HG02759 (cell line): ENCODE results near the gene RANBP10.
"Not testable (repeated sequence)": the region's sequence is repeated elsewhere in the genome, so short reads cannot be mapped to it uniquely, and the experiment has no call there.

ENCODE experiments used
- ATAC-seq: cut with Tn5 transposase; IDR thresholded peaks from one replicate; pipeline ENCODE4 v1.9.1; 2021; ENCODE audit warnings: mild to moderate bottlenecking, moderate library complexity; ENCODE audit not compliant: unreplicated experiment

RANBP10 gene

GRCh38 chr16:67719048-67719777 is 87.1 kb downstream of the RANBP10 start, which contains the start of gene GFOD2:
GFOD2 (minus strand) TSS chr16:67719316; CDS start chr16:67685715, 33,601 bp downstream.
- ATAC-seq: peak; percentile 89

GRCh38 chr16:67718668-67719047 is 87.7 kb downstream of the RANBP10 start:
- ATAC-seq: peak; percentile 1

- no peak for ATAC-seq
These were observed 90.3 kb downstream of the RANBP10 start for GRCh38 chr16:67716097-67716496.

DNA sequence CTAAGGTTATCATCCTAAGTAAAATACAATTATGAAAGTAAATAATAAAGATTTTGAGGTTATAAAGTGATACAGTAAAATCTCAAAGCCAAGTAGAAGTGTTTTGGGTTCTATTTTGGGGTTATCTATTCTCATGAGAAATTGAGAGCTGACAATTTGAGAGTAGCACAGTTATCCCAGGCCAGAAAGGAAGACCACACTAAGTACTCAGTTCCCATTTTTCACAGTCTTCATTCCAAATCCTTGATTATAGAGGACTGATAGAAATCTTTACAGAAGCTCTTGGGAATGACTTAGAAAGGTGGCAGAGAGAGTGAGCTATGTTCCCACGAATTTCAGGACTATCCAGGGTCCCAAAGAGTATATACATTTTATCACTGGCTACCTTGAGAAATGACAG is 91.8 kb downstream of the RANBP10 start:
- ATAC-seq: no peak

GRCh38 chr16:67713647-67714273 is 92.6 kb downstream of the RANBP10 start:
- ATAC-seq: no peak

GRCh38 chr16:67710607-67711006 is 95.8 kb downstream of the RANBP10 start:
- ATAC-seq: no peak

DNA sequence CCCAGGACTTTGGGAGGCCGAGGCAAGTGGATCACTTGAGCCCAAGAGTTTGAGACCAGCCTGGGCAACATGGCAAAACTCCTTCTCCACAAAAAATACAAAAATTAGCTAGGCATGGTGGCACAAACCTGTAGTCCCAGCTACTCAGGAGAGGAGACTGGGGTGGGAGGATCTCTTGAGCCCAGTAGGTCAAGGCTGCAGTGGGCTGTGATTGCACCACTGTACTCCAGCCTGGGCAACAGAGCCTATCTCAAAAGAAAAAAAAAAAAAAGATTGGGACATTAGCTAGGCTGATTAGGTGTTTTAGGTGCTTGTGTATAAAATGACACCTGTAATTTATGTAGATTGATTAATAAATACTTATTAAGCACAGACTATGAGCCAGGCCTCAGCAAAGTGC is 97.3 kb downstream of the RANBP10 start:
- ATAC-seq: no peak

DNA sequence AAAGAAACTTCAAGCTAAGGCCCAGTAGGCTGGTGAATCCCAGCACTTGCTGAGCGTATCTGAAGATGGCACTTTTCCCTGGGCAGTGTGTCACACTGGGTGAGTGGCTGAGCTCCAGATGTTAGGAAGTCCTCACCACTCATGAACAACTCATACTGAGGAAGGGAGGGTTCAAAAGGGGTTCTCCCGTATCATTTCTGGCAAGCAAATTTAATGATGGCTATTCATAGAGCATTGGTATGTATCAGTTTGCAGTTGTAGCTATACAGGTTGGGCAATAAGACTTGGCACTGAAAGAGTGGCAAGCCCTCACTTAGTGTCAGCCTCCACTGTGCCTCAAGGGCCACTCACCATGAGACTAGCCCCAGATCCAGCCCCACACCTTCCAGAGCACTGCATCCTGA is 98.0 kb downstream of the RANBP10 start:
- ATAC-seq: no peak

DNA sequence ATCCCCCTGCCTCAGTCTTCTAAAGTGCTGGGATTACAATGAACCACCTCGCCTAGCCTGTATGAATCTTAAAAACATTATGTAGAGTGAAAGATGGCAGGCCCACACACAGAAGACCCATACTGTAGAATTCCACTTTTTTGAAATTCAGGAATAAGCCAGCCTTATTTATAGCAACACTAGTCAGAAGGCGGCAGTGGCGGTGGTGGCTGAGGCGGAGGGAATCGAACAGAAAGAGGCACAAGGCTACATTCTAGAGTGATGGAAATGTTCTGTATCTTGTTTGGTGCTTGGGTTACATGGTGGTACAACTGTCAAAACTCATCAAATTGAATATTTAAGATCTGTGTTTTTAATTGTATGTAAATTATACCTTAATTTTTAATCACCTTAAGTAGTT is 98.6 kb downstream of the RANBP10 start:
- ATAC-seq: no peak

DNA sequence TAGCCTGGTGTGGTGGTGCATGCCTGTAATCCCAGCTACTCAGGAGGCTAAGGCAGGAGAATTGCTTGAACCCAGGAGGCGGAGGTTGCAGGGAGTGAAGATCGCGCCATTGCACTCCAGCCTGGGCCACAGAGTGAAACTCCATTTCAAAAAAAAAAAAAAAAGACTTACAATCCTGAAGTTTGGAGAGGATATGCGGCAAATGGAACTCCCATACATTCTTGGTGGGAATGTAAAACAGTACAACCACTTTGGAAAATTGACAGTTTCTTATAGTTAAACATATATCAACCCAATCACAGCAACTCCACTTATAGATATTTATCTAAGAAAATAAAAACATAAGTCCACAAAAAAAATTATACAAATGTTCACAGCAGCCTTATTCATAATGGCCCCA is 99.2 kb downstream of the RANBP10 start:
- no peak for ATAC-seq

DNA sequence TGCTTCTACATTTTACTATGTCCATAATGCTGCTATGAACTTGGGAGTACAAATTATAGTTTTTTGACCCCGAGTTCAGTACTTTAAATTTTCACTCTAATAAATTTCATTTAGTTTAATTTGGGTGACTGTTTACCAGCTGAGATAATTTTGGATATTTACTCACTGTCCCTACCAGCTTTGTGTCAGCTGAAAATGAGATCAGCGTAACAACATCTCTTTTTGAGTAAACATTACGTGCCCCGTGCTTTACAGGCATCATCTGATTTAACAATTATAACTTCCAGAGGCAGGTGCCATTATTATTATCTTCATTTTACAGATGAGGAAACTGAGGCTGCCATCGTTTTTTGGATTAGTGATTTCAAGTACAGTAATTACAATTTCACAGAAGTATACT is 102.2 kb downstream of the RANBP10 start:
- ATAC-seq: no peak

GRCh38 chr16:67703626-67704025 is 102.7 kb downstream of the RANBP10 start:
- ATAC-seq: no peak

DNA sequence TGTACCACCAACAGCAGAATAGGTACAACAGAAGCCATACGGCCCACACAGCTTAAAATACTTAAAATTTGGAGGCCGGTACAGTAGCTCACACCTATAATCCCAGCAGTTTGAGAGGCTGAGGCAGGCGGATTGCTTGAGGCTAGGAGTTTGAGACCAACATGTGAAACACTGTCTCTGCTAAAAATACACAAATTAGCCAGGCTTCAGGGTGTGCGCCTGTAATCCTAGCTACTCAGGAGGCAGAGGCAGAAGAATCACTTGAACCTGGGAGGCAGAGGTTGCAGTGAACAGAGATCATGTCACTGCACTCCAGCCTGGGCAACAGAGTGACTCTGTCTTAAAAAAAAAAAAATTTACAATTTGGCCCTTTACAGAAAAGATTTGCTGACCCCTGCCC is 104.2 kb downstream of the RANBP10 start:
- ATAC-seq: no peak

GRCh38 chr16:67701420-67701819 is 104.9 kb downstream of the RANBP10 start:
- no peak for ATAC-seq

DNA sequence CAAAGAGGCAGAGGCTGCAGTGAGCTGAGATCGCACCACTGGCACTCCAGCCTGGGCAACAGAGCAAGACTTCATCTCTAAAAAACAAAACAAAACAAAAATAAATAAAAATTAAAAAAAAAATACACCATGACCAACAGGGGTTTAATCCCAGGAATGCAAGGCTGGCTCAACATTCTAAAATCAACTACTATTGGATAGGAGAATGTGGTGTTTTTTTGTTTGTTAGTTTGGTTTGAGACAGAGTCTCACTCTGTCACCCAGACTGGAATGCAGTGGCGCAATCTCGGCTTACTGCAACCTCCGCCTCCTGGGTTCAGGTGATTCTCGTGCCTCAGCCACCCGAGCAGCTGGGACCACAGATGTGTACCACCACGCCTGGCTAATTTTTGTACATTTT is 107.1 kb downstream of the RANBP10 start:
- no peak for ATAC-seq

DNA sequence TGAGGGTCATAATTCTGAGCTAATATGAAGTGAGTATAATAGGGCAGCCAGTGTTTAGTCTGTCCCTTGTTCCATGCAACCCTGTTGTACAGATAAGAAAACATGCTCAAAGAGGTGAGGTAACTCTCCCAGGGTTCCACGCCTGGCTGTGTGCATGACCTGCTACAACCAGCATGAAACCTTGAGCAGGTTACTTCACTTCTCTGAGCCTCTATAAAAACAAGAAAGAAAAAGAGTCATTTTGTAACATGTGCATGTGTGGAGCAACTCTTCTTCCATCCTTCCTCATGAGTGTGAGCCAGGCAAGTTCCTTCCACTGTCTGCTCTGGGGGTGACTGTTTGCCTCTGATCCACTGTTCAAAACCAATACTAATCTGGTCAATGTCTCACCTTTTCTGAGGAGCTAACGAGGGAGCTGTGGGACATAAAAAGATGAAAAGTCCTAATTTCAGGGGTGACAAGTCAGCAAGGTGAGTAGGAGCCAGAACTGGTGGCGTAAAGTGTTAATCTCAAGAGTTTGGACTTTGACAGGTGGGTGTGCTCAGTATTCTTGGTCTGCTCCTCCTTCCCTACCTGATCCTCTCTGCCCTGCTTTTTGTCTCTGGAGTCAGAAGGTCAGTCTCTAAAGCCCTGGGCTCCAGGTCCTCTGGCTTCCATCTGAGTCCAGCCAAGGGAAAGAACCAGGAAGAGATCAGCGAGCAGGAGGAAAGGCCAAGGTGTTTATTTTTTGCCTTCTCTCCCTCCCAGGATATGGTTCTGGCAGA is 108.8 kb downstream of the RANBP10 start:
- ATAC-seq: no peak

DNA sequence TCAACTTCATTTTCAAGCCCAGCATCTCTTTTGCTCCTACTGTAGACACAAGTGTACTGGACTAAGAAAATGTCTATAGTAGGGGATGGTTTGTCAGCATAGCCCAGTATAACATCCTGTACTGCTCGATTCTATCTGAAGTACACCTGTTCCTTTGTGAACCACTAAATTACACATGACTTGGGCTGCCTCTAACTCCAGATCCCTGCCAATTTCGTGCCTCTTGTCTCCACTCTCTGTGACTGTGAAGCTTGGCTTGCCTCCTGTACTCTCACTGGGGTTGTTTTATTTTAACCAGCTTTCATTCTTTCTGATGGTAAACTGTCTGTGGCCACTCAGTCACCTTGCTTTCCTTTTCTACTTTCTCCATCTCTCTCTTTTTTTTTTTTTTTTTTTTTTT is 111.7 kb downstream of the RANBP10 start:
- ATAC-seq: no peak

DNA sequence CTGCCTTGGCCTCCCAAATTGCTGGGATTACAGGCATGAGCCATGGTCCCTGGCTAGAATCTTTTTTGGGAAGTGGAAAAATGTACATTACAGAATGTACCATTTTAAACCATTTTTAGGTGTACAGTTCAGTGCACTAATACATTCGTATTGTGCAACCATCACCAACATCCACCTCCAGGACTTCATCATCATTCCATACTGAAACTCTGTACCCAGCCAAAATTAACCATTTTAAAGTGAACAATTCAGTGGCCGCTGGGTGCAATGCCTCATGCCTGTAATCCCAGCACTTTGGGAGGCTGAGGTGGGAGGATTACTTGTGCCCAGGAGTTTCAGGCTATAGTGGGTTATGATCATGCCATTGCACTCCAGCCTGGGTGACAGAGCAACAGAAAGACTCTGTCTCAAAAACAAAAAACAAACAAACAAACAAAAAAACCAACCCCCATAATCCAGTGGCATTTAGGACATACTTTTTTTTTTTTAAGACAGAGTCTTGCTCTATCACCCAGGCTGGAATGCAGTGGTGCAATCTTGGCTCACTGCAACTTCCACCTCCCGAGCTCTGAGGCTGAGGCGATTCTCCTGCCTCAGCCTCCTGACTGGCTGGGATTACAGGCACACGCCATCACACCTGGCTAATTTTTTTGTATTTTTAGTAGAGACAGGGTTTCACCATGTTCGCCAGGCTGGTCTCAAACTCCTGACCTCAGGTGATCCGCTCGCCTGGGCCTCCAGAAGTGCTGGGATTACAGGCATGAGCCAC is 112.7 kb downstream of the RANBP10 start:
- ATAC-seq: not testable (repeated sequence)

DNA sequence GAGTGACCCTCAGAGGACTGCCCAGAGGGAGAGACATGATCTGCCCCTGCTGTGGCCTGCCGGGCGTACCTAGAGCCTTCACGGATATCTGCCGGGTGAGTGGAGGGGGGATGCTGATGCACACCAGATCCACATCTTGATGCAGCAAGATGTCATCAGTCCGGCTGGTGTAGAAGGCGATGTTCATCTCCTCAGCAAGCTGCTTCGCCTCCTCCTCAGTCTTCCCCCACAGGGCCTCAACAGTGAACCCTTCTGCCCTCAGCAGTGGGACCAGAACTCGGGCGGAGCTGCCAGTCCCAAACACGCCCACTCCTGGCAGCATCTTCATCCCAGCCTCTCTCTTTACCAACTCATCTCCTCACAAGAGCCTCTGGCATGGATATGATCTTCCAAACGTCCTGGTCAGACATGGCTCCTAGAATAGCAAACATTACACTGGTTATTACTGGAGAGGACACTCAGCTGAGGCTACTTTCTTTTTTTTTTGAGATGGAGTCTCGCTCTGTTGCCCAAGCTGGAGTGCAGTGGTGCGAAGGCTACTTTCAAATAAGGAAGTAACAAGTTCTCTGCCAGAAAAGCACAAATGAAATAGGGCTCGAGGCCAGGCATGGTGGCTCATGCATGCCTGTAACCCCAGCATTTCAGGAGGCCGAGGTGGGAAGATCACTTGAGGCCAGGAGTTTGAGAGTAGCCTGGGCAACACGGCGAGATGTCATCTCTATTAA is 120.8 kb downstream of the RANBP10 start:
- ATAC-seq: peak; percentile 49

- ATAC-seq: no peak
These were observed 122.6 kb downstream of the RANBP10 start for GRCh38 chr16:67683767-67684166.
